Measurements from ENCODE around the gene LRRC27.

The LRRC27 gene

GRCh38 chr10:132345345-132345744 lies 13.4 kb downstream of the LRRC27 start:
- TF ChIP-seq, protein P1, sequence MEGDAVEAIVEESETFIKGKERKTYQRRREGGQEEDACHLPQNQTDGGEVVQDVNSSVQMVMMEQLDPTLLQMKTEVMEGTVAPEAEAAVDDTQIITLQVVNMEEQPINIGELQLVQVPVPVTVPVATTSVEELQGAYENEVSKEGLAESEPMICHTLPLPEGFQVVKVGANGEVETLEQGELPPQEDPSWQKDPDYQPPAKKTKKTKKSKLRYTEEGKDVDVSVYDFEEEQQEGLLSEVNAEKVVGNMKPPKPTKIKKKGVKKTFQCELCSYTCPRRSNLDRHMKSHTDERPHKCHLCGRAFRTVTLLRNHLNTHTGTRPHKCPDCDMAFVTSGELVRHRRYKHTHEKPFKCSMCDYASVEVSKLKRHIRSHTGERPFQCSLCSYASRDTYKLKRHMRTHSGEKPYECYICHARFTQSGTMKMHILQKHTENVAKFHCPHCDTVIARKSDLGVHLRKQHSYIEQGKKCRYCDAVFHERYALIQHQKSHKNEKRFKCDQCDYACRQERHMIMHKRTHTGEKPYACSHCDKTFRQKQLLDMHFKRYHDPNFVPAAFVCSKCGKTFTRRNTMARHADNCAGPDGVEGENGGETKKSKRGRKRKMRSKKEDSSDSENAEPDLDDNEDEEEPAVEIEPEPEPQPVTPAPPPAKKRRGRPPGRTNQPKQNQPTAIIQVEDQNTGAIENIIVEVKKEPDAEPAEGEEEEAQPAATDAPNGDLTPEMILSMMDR (IDR thresholded peaks at IDR 0.05; ENCODE audit: extremely low read depth, insufficient read depth, missing control alignments): no peak
- no peak for DNase-seq (ENCODE audit: low spot score)
- in situ Hi-C loops (cut with MboI; ENCODE audit: low pct_unique_long_range_greater_than_20kb, low sequenced_read_pairs, unreplicated experiment): loop anchor here (10.0 kb wide), 1 partner anchor 121 kb away; no protein-coding TSS in a partner anchor

DNA sequence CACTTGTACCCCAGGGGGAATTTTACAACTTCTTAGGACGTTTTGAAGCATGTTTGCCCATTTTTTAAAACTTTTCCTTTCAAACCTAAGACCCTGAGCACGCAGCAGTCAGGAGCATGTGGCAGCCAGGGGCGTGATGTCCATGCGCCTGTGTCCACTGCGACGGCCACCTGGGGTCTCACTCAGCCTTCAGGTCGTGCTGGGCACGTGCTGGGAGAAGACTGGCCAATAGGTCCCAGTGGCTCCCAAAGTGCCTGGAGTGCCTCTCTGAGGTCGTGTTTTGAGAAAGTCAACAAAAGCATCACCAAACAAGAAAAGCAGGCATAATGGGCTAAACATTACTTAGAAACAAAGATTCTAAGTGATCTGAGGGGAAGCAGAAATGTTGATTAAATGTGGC lies 14.8 kb downstream of the LRRC27 start:
- TF ChIP-seq, protein P1 (IDR thresholded peaks at IDR 0.05; ENCODE audit: extremely low read depth, insufficient read depth, missing control alignments): no peak
- in situ Hi-C loops (cut with MboI; ENCODE audit: low pct_unique_long_range_greater_than_20kb, low sequenced_read_pairs, unreplicated experiment): loop anchor here (10.0 kb wide), 1 partner anchor 122 kb away; no protein-coding TSS in a partner anchor

DNA sequence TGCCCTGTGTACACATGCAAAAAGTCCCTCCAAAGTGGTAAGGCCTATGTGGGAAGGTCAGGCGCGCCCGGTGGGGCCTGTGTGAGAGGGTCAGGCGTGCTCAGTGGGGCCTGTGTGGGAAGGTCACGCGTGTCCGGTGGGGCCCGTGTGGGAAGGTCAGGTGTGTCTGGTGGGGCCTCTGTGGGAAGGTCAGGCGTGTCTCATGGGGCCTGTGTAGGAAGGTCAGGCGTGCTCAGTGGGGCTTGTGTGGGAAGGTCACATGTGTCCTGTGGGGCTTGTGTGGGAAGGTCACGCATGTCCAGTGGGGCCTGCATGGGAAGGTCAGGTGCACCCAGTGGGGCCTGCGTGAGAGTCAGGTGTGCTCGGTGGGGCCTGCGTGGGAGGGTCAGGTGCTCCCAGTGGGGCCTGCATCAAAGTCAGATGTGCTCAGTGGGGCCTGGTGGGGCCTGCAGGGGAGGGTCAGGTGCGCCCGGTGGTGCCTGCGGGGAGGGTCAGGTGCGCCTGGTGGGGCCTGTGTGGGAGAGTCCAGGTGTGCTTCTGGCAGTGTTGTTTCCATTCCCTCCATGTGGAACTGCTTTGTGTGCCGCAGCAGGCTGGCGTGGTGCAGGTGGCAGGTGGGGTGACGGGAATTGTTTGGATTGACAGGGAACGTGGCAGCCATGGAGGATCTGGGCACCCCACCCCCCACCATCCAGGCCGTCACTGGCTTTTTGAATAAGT lies 15.4 kb downstream of the LRRC27 start:
- DNase-seq (ENCODE audit: low spot score): no peak
- in situ Hi-C loops (cut with MboI; ENCODE audit: low pct_unique_long_range_greater_than_20kb, low sequenced_read_pairs, unreplicated experiment): loop anchor here (10.0 kb wide), 1 partner anchor 123 kb away; no protein-coding TSS in a partner anchor
- TF ChIP-seq, protein P1 (IDR thresholded peaks at IDR 0.05; ENCODE audit: extremely low read depth, insufficient read depth, missing control alignments): no peak

More for the DNA sequence above, 14.8 kb downstream of the LRRC27 start:
- no peak for DNase-seq (ENCODE audit: low spot score)

- in situ Hi-C loops (cut with MboI; ENCODE audit: low pct_unique_long_range_greater_than_20kb, low sequenced_read_pairs, unreplicated experiment): loop anchor here (10.0 kb wide), 1 partner anchor 123 kb away; no protein-coding TSS in a partner anchor
- no peak for DNase-seq (ENCODE audit: low spot score)
- TF ChIP-seq, protein P1 (IDR thresholded peaks at IDR 0.05; ENCODE audit: extremely low read depth, insufficient read depth, missing control alignments): no peak
These were observed 15.9 kb downstream of the LRRC27 start for GRCh38 chr10:132347931-132348267.

- in situ Hi-C loops (cut with MboI; ENCODE audit: low pct_unique_long_range_greater_than_20kb, low sequenced_read_pairs, unreplicated experiment): loop anchor here (10.0 kb wide), 1 partner anchor 125 kb away; no protein-coding TSS in a partner anchor
- TF ChIP-seq, protein P1 (IDR thresholded peaks at IDR 0.05; ENCODE audit: extremely low read depth, insufficient read depth, missing control alignments): no peak
- no peak for DNase-seq (ENCODE audit: low spot score)
These were observed 17.8 kb downstream of the LRRC27 start for GRCh38 chr10:132349766-132350165.

DNA sequence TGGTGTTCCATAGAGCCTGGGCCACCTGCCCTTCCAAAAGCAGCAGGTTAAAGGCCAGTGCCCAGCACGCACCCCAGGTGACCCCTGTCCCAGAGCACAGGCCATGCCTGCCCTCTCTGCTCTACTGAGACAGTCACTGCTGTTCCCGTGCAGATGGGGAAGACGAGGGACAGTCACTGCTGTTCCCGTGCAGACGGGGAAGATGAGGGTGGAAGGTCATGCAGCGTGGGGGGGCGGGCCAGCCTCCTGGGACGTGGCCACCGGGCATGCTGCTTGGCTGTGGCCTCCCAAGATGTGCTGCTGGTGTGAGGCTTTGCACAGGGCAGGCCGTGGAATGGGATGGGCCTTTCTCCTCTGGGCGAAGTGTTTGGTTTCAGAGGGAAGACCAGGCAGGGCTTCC lies 18.4 kb downstream of the LRRC27 start:
- in situ Hi-C loops (cut with MboI; ENCODE audit: low pct_unique_long_range_greater_than_20kb, low sequenced_read_pairs, unreplicated experiment): no loop called here
- TF ChIP-seq, protein P1 (IDR thresholded peaks at IDR 0.05; ENCODE audit: extremely low read depth, insufficient read depth, missing control alignments): no peak
- DNase-seq (ENCODE audit: low spot score): no peak
